GM23338 (cell line): Measurements from ENCODE around the gene TAF11. TPM values are rescaled to one million over a fixed set of nuclear protein-coding genes. Genes with fewer than 3 reads are reported as not detected.
"Not testable (repeated sequence)": the region's sequence is repeated elsewhere in the genome, so short reads cannot be mapped to it uniquely, and the experiment has no call there.

Experiments
- ATAC-seq: fragments of 200-7000 bp; cut with Tn5 transposase; 3 replicates; pipeline ENCODE4 v1.9.1; 2020
- DNase-seq: peaks from one replicate; pipeline ENCODE4 v3.0.0-alpha.2; 2015; ENCODE audit warnings: low spot score
- H2AFZ ChIP-seq: fragments of 200-600 bp; sonication (generic); 2 replicates; pipeline ENCODE4 v1.8.0; 2016; ENCODE audit warnings: antibody characterized with exemption, mild to moderate bottlenecking, moderate library complexity
- H3F3A ChIP-seq: fragments of 200-600 bp; sonication (generic); replicated peaks from 2 replicates; pipeline ENCODE4 v1.8.0; 2017; ENCODE audit warnings: antibody characterized with exemption, mixed run types, low read depth
- H3K27ac ChIP-seq: fragments of 200-600 bp; sonication (generic); 2 replicates; pipeline ENCODE4 v1.6.1; 2016; ENCODE audit warnings: low read depth
- H3K27me3 ChIP-seq: fragments of 200-600 bp; sonication (generic); 2 replicates; pipeline ENCODE4 v1.8.0; 2016; ENCODE audit warnings: mild to moderate bottlenecking, mixed run types, moderate library complexity; ENCODE audit not compliant: insufficient read depth
- H3K36me3 ChIP-seq: fragments of 200-600 bp; sonication (generic); 2 replicates; pipeline ENCODE4 v1.8.0; 2016; ENCODE audit warnings: mild to moderate bottlenecking; ENCODE audit not compliant: insufficient read depth
- H3K4me1 ChIP-seq: fragments of 200-600 bp; sonication (generic); 2 replicates; pipeline ENCODE4 v1.8.0; 2016; ENCODE audit warnings: mild to moderate bottlenecking, moderate library complexity; ENCODE audit not compliant: insufficient read depth
- H3K4me2 ChIP-seq: fragments of 200-600 bp; sonication (generic); 2 replicates; pipeline ENCODE4 v1.7.1; 2017; ENCODE audit warnings: mixed run types
- H3K4me3 ChIP-seq: fragments of 200-600 bp; sonication (generic); 2 replicates; pipeline ENCODE4 v1.6.1; 2016; ENCODE audit warnings: mixed run types
- H3K79me2 ChIP-seq: fragments of 200-600 bp; sonication (generic); replicated peaks from 2 replicates; pipeline ENCODE4 v1.8.0; 2017; ENCODE audit warnings: mild to moderate bottlenecking; ENCODE audit not compliant: insufficient read depth
- H3K9me2 ChIP-seq: fragments of 200-600 bp; sonication (generic); 2 replicates; pipeline ENCODE4 v1.8.0; 2017; ENCODE audit not compliant: insufficient read depth
- H4K20me1 ChIP-seq: fragments of 200-600 bp; sonication (generic); replicated peaks from 2 replicates; pipeline ENCODE4 v1.8.0; 2017; ENCODE audit warnings: mild to moderate bottlenecking; ENCODE audit not compliant: insufficient read depth
- H3K27ac Mint-ChIP-seq: 2 replicates; pipeline ENCODE4 v1.8.0; 2020; ENCODE audit warnings: inconsistent platforms, mild to moderate bottlenecking, moderate library complexity, mixed read lengths
- H3K27me3 Mint-ChIP-seq: 3 replicates; pipeline ENCODE4 v1.8.0; 2022; ENCODE audit warnings: low read depth, mild to moderate bottlenecking, moderate library complexity, mixed read lengths, inconsistent platforms; ENCODE audit not compliant: insufficient read depth, poor library complexity
- H3K36me3 Mint-ChIP-seq: 3 replicates; pipeline ENCODE4 v1.8.0; 2021; ENCODE audit warnings: low read depth, mild to moderate bottlenecking, inconsistent platforms, moderate library complexity, mixed read lengths
- H3K4me1 Mint-ChIP-seq: 3 replicates; pipeline ENCODE4 v1.8.0; 2020; ENCODE audit warnings: mild to moderate bottlenecking, inconsistent platforms, mixed read lengths
- H3K4me3 Mint-ChIP-seq: 3 replicates; pipeline ENCODE4 v1.8.0; 2021; ENCODE audit warnings: moderate library complexity, mild to moderate bottlenecking, inconsistent platforms, mixed read lengths
- H3K9me3 Mint-ChIP-seq: 3 replicates; pipeline ENCODE4 v1.8.0; 2020; ENCODE audit warnings: moderate library complexity, mild to moderate bottlenecking, inconsistent platforms, mixed read lengths
- CREB1 ChIP-seq: fragments of 250-450 bp; sonication (Bioruptor Pico); IDR thresholded peaks from 2 replicates; pipeline ENCODE4 v1.5.0; 2020; ENCODE audit warnings: low read depth, mild to moderate bottlenecking, moderate library complexity
- EZH2phosphoT487 ChIP-seq: fragments of 200-600 bp; sonication (generic); IDR thresholded peaks from one replicate; pipeline ENCODE4 v1.8.1; 2018; ENCODE audit warnings: antibody characterized with exemption; ENCODE audit not compliant: unreplicated experiment
- JUNB ChIP-seq: IDR thresholded peaks from one replicate; pipeline ENCODE4 v1.6.1; 2016; ENCODE audit warnings: antibody characterized with exemption; ENCODE audit not compliant: unreplicated experiment
- NANOG ChIP-seq: IDR thresholded peaks from 2 replicates; pipeline ENCODE4 v1.6.1; 2016; ENCODE audit warnings: antibody characterized with exemption, borderline replicate concordance
- POLR2AphosphoS5 ChIP-seq: IDR thresholded peaks from 2 replicates; pipeline ENCODE4 v1.6.1; 2016; ENCODE audit warnings: antibody characterized with exemption, low read depth
- ZNF331 ChIP-seq: fragments of 250-450 bp; sonication (Bioruptor Pico); IDR thresholded peaks from 2 replicates; pipeline ENCODE4 v1.5.0; 2020; ENCODE audit warnings: low read depth, mild to moderate bottlenecking, moderate library complexity
- polyA plus RNA-seq: library from polyadenylated mRNA; unstranded; fragments of >200 nt; fragmentation: Nextera tagmentation; extraction: Ambion mirVana; gene quantifications from 2 replicates; pipeline ENCODE4 v1.2.1, GENCODE V29; 2016
- total RNA-seq: library from RNA; depleted of rRNA; stranded (reverse); fragments of >200 nt; shearing (Covaris generic); gene quantifications from 2 replicates; pipeline ENCODE4 v1.2.3, GENCODE V29; 2014
- TF ChIP-seq, protein P1 (sequence below): fragments of 250-450 bp; sonication (Bioruptor Pico); IDR thresholded peaks from 2 replicates; pipeline ENCODE4 v1.5.0; 2020; ENCODE audit warnings: mild to moderate bottlenecking, moderate library complexity
- TF ChIP-seq, protein P2 (sequence below): IDR thresholded peaks from 2 replicates; pipeline ENCODE4 v1.6.1; 2016; ENCODE audit warnings: antibody characterized with exemption

TAF11 gene
- total and polyA plus RNA-seq, 2 experiments from 2014 or later = 51.1 to 65.3 TPM

DNA sequence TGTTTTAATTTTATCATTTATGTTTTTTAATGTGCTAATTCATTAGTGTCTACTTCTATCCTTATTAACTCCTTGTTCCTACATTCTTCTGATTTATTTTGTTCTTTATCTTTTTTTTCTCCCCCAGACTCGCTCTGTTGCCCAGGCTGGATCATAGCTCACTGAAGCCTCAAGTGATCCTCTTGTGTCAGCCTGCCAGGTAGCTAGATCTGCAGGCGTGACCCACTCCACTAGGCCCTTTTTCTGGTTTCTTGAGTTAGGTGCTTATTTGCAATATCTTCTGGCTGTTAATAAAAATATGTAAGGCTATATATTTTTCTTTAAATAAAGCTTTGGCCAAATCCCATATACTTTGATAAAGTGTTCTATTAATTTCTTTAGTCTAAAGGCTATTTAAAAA is 2.8 kb downstream of the TAF11 start:
- ATAC-seq = no peak
- Mint-ChIP-seq H3K4me1 (no peaks in the 10 kb centered on the region), H3K27me3 (peaks cover 6% of the 10 kb centered on the region), H3K27ac (no peak overlapping the region), H3K36me3 (peaks cover 29% of the 10 kb centered on the region; the same call in 2 of the 3 replicates), H3K4me3 (no peak overlapping the region; the same call in 2 of the 3 replicates), H3K9me3 (no peaks in the 10 kb centered on the region)
- Histone ChIP-seq H3K79me2 (peaks cover 67% of the 10 kb centered on the region), H3K36me3 (peaks cover 21% of the 10 kb centered on the region; the same call in 1 of the 2 replicates), H3K4me1 (no peaks in the 10 kb centered on the region; the same call in 1 of the 2 replicates), H3K4me3 (no peak overlapping the region), H4K20me1 (no peaks in the 10 kb centered on the region), H3F3A (no peaks in the 10 kb centered on the region), H3K27me3 (no peaks in the 10 kb centered on the region), H3K27ac (no peak overlapping the region), H2AFZ (no peak overlapping the region), H3K4me2 (no peak overlapping the region), H3K9me2 (no peaks in the 10 kb centered on the region)
- no peak for DNase-seq
- TF ChIP-seq CREB1 (CRISPR knock-in tag) (no peak), POLR2AphosphoS5 (no peak), EZH2phosphoT487 (no peak)

DNA sequence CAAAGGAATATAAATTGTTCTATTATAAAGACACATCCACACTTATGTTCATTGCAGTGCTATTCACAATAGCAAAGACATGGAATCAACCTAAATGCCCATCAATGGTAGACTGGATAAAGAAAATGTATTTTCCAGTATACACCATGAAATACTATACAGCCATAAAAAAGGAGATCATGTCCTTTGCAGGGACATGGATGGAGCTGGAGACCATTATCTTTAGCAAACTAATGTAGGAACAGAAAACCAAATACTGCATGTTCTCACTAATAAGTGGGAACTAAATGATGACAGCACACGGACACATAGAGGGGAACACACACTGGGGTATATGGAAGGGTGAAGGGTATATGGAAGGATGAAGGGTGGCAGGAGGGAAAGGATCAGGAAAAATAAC is 3.8 kb downstream of the TAF11 start:
- H3K27me3 Mint-ChIP-seq, ATAC-seq, H4K20me1 ChIP-seq, H3K4me2 ChIP-seq, H3K27me3 ChIP-seq, H2AFZ ChIP-seq, H3F3A ChIP-seq, H3K27ac Mint-ChIP-seq, H3K4me3 ChIP-seq, H3K4me1 ChIP-seq, H3K9me3 Mint-ChIP-seq, DNase-seq, H3K9me2 ChIP-seq, H3K4me1 Mint-ChIP-seq, H3K27ac ChIP-seq, H3K4me3 Mint-ChIP-seq: not testable (repeated sequence)
- H3K36me3 Mint-ChIP-seq = peaks cover 31% of the 10 kb centered on the region; the same call in 2 of the 3 replicates
- Histone ChIP-seq H3K36me3 (peaks cover 22% of the 10 kb centered on the region; the same call in 1 of the 2 replicates), H3K79me2 (peaks cover 61% of the 10 kb centered on the region)

DNA sequence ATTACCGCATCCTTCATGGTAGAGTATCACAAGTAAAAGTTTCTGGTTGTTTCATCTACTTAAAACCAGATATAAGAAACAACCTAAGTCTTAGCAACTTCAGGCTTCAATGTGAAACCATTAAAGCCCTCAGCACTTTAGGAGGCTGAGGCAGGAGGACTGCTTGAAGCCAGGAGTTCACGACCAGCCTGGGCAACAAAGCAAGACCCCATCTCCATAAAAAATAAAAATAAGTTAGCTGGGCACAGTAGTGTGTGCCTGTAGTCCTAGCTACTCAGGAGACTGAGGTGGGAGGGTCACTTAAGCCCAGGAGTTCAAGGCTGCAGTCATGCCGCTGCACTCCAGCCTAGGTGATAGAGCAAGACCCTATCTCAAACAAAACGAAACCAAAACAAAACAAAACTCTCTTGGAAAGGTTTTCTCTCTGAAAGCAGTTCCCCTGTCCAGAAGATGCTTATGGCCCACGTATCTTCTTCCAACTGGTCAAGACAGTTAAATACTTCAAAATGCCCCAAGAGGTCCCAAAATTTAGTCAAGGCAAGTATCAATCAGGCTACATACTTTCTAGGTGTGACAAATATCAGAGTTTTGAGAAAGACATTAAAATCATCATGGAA is 9.9 kb downstream of the TAF11 start:
- Histone ChIP-seq H3K4me1 (peaks cover 17% of the 10 kb centered on the region), H2AFZ (no peak overlapping the region), H3K4me2 (no peak overlapping the region), H4K20me1 (no peaks in the 10 kb centered on the region), H3K4me3 (no peak overlapping the region), H3K36me3 (peaks cover 17% of the 10 kb centered on the region; the same call in 1 of the 2 replicates), H3F3A (no peaks in the 10 kb centered on the region), H3K27ac (no peak overlapping the region), H3K9me2 (no peaks in the 10 kb centered on the region), H3K79me2 (peaks cover 15% of the 10 kb centered on the region), H3K27me3 (no peaks in the 10 kb centered on the region)
- Mint-ChIP-seq H3K9me3 (no peaks in the 10 kb centered on the region), H3K36me3 (peaks cover 42% of the 10 kb centered on the region), H3K4me1 (peaks cover 17% of the 10 kb centered on the region; the same call in 2 of the 3 replicates), H3K4me3 (no peak overlapping the region), H3K27me3 (no peaks in the 10 kb centered on the region), H3K27ac (no peak overlapping the region; the same call in 1 of the 2 replicates)
- no peak for DNase-seq
- ATAC-seq = no peak
- TF ChIP-seq NANOG = no peak
- no peak for TF ChIP-seq ZNF331 (CRISPR knock-in tag)
- no peak for TF ChIP-seq JUNB
- TF ChIP-seq, protein P1, sequence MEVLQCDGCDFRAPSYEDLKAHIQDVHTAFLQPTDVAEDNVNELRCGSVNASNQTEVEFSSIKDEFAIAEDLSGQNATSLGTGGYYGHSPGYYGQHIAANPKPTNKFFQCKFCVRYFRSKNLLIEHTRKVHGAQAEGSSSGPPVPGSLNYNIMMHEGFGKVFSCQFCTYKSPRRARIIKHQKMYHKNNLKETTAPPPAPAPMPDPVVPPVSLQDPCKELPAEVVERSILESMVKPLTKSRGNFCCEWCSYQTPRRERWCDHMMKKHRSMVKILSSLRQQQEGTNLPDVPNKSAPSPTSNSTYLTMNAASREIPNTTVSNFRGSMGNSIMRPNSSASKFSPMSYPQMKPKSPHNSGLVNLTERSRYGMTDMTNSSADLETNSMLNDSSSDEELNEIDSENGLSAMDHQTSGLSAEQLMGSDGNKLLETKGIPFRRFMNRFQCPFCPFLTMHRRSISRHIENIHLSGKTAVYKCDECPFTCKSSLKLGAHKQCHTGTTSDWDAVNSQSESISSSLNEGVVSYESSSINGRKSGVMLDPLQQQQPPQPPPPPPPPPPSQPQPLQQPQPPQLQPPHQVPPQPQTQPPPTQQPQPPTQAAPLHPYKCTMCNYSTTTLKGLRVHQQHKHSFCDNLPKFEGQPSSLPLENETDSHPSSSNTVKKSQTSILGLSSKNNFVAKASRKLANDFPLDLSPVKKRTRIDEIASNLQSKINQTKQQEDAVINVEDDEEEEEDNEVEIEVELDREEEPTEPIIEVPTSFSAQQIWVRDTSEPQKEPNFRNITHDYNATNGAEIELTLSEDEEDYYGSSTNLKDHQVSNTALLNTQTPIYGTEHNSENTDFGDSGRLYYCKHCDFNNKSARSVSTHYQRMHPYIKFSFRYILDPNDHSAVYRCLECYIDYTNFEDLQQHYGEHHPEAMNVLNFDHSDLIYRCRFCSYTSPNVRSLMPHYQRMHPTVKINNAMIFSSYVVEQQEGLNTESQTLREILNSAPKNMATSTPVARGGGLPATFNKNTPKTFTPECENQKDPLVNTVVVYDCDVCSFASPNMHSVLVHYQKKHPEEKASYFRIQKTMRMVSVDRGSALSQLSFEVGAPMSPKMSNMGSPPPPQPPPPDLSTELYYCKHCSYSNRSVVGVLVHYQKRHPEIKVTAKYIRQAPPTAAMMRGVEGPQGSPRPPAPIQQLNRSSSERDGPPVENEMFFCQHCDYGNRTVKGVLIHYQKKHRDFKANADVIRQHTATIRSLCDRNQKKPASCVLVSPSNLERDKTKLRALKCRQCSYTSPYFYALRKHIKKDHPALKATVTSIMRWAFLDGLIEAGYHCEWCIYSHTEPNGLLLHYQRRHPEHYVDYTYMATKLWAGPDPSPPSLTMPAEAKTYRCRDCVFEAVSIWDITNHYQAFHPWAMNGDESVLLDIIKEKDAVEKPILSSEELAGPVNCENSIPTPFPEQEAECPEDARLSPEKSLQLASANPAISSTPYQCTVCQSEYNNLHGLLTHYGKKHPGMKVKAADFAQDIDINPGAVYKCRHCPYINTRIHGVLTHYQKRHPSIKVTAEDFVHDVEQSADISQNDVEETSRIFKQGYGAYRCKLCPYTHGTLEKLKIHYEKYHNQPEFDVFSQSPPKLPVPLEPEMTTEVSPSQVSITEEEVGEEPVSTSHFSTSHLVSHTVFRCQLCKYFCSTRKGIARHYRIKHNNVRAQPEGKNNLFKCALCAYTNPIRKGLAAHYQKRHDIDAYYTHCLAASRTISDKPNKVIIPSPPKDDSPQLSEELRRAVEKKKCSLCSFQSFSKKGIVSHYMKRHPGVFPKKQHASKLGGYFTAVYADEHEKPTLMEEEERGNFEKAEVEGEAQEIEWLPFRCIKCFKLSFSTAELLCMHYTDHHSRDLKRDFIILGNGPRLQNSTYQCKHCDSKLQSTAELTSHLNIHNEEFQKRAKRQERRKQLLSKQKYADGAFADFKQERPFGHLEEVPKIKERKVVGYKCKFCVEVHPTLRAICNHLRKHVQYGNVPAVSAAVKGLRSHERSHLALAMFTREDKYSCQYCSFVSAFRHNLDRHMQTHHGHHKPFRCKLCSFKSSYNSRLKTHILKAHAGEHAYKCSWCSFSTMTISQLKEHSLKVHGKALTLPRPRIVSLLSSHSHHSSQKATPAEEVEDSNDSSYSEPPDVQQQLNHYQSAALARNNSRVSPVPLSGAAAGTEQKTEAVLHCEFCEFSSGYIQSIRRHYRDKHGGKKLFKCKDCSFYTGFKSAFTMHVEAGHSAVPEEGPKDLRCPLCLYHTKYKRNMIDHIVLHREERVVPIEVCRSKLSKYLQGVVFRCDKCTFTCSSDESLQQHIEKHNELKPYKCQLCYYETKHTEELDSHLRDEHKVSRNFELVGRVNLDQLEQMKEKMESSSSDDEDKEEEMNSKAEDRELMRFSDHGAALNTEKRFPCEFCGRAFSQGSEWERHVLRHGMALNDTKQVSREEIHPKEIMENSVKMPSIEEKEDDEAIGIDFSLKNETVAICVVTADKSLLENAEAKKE (CRISPR knock-in tag) = no peak
- no peak for TF ChIP-seq EZH2phosphoT487
- TF ChIP-seq, protein P2, sequence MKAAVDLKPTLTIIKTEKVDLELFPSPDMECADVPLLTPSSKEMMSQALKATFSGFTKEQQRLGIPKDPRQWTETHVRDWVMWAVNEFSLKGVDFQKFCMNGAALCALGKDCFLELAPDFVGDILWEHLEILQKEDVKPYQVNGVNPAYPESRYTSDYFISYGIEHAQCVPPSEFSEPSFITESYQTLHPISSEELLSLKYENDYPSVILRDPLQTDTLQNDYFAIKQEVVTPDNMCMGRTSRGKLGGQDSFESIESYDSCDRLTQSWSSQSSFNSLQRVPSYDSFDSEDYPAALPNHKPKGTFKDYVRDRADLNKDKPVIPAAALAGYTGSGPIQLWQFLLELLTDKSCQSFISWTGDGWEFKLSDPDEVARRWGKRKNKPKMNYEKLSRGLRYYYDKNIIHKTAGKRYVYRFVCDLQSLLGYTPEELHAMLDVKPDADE = no peak
